Measurements from ENCODE around the gene HMGCS2.

The HMGCS2 gene

GRCh38 chr1:119702384-119702783 lies 66.3 kb downstream of the HMGCS2 start:
- peak; percentile 69 for DNase-seq (ENCODE audit: low read depth)
- no peak overlapping the region for H3K4me3 ChIP-seq (replicated peaks; ENCODE audit: low read depth, low read length)

GRCh38 chr1:119701659-119702058 lies 67.0 kb downstream of the HMGCS2 start:
- no peak overlapping the region for H3K4me3 ChIP-seq (replicated peaks; ENCODE audit: low read depth, low read length)
- no peak for DNase-seq (ENCODE audit: low read depth)
- TF ChIP-seq CTCF (IDR thresholded peaks at IDR 0.05; ENCODE audit: low read length, missing control alignments), result no peak

More at GRCh38 chr1:119702384-119702783, 66.3 kb downstream of the HMGCS2 start:
- TF ChIP-seq CTCF (IDR thresholded peaks at IDR 0.05; ENCODE audit: low read length, missing control alignments), result no peak

- H3K4me3 ChIP-seq (replicated peaks; ENCODE audit: low read depth, low read length), result no peak overlapping the region
- no peak for DNase-seq (ENCODE audit: low read depth)
- no peak for TF ChIP-seq CTCF (IDR thresholded peaks at IDR 0.05; ENCODE audit: low read length, missing control alignments)
Measured at GRCh38 chr1:119700326-119700725, 68.4 kb downstream of the HMGCS2 start.
